Caki2 (cell line): ENCODE data around the gene MZT2A. TPM values are rescaled to one million over a fixed set of nuclear protein-coding genes. Genes with fewer than 3 reads are reported as not detected.
"Not testable (repeated sequence)": the region's sequence is repeated elsewhere in the genome, so short reads cannot be mapped to it uniquely, and the experiment has no call there.

Source experiments
- DNase-seq: peaks from one replicate; pipeline ENCODE4 v3.0.0-alpha.2; 2015; ENCODE audit warnings: low read depth
- in situ Hi-C: cut with HindIII; loops from 2 replicates; pipeline ENCODE4 v1.10.0; 2016; ENCODE audit warnings: low sequenced_read_pairs, low pct_unique_long_range_greater_than_20kb, mixed read lengths
- total RNA-seq: library from RNA; depleted of rRNA; stranded (reverse); fragments of >200 nt; shearing (Covaris generic); gene quantifications from 2 replicates; pipeline ENCODE4 v1.2.3, GENCODE V29; 2014; ENCODE audit warnings: low replicate concordance; rRNA removed

Gene MZT2A, protein sequence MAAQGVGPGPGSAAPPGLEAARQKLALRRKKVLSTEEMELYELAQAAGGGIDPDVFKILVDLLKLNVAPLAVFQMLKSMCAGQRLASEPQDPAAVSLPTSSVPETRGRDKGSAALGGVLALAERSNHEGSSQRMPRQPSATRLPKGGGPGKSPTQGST
- total RNA-seq, result 217 and 282 TPM in 2 replicates

DNA sequence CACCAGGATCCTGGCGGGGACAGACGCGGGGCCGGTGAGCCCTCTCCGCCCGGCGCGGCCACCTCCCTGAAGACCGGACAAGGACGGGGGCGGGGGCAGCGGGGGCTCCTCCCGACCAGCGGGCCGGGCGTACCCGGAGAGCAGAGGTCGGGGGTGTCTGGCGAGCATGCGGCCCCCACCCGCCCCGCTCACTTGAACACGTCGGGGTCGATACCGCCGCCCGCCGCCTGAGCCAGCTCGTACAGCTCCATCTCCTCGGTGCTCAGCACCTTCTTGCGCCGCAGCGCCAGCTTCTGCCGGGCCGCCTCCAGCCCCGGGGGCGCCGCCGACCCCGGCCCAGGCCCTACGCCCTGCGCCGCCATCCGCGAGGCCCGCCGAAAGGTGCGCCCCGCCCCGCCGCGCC is at the start of gene MZT2A:
MZT2A (minus strand) TSS at position 383 of the 403 bp plus-strand sequence; CDS start at position 362, 21 bp downstream.
- in situ Hi-C loops, DNase-seq: not testable (repeated sequence)

DNA sequence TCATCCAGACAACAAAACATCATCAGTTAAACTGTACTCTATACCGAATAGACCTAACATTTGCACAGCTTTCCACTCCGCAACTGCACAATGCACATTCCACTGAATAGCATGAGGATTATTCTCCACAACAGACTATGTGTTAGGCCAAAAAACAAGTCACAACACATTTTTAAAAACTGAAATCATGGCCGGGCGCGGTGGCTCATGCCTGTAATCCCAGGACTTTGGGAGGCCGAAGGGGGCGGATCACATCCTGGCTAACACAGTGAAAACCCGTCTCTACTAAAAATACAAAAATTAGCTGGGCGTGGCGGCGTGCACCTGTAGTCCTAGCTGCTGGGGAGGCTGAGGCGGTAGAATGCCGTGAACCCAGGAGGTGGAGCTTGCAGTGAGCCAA is 46.7 kb upstream of the MZT2A start:
- DNase-seq, in situ Hi-C loops: not testable (repeated sequence)

DNA sequence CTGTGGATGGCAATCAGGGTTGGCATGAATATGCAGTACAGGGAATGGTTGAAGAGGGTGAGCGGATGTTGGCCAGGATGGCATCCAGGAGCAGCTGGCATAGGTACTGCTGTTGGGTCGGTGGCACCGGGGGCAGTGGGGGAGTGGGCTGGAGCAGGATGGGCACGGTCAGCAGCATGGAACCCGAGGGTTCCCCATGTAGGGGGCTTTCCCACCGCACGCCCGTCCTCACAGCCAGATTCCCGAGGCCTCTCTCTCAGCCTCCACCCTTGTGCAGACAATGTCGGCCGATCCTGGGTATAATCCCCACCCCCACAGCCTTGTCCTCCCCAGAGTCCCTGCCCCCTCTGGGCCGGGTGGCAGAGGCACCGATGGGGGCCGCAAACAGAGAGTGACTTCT is 44.6 kb upstream of the MZT2A start:
- in situ Hi-C loops, DNase-seq: not testable (repeated sequence)

DNA sequence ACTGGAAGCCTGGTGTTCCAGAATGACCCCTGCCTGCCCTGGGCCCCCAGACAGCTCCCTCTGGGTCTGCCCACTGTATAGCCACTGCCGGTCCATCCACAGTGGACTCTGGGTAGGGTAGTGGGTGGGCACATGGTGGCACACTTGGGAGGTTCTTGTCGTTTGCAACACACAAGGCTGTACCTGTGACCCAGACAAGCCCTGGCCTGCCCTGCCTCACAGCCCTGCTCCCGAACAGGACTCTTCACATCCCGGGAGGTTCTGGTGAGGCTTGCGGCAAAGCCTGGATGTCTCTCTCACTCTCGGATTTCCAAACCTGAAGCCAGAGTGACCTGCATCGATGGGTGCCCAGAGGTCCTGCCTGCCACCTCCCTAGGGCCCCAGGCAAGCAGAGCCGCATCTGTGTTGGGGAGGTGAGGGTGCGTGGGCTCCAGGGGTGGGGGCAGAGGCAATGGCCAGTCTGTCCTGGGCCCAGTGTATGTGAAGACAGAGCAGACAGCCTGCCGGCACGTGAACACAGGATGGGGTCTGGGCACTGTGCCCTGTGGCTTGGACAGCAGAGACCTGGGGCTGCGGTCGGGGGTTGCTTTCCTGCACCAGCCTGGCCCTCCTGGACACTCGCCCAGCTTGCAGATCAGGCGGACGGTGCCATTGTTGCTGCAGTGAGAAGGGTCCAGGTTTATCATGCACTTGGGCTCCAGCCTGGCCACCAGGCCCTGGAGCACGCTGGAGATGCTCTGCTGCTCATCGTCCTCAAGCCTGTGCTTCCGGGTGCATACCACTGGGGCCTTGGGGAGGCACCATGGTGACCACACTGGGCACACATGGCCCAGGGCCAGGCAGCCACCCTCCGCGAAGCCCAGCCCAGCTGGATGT is 44.0 kb upstream of the MZT2A start:
- DNase-seq, in situ Hi-C loops: not testable (repeated sequence)

DNA sequence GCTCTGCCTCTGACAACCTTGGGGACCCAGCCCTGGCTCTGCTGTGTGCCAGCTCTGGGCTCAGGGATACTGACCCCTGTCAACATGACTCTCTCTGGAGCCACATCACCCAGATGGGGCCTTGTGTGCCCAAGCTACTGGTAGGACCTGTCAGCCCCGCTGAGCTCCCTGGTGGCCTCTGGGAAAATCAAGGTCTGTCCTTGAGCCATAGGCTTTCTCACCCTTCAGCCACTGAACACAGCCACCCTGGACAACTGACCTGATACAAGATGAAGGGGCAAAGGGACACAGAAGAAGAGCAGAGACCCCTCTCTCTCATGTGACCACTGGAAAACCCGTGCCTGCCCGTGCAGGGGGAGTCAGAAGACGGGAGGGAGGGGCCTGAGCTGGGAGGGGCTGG is 43.3 kb upstream of the MZT2A start:
- in situ Hi-C loops, result no loop called here
- DNase-seq, result no peak

DNA sequence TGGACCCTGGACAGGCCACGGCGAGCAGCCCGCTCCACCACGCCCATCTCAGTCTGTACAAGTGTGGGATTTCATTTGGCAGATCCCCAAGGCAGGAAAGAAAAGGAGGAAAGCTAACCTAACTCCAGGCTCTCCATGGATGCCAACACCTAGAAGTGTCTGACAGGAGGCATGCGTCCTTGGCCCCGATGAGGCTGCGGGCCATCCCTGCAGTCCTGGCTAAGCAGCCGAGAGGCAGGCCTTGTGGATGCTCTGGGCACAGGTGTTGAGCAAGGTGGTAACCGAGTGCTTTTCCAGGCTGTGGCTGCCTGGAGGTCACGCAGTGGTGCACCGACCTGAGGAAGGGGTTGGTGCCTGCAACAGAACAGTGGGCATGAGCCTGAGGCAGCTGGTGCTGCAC is 42.8 kb upstream of the MZT2A start:
- in situ Hi-C loops, DNase-seq: not testable (repeated sequence)

DNA sequence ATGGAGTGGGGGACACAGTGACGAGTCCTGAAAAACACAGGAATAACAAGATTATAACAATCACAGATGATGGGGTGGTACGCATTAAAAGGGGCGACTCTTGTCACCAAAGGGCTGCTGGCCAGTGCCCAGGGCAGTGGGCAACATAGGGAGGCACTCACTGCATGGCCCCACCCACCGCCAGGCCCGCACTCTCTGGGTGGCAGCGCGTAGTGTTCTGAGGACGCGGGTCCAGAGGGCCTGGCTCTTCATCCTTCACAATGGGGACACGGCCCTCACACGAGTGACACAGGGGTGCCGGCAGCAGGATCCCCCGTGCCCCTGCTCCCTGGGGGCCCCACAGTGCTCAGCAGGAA is 42.1 kb upstream of the MZT2A start:
- in situ Hi-C loops, DNase-seq: not testable (repeated sequence)

DNA sequence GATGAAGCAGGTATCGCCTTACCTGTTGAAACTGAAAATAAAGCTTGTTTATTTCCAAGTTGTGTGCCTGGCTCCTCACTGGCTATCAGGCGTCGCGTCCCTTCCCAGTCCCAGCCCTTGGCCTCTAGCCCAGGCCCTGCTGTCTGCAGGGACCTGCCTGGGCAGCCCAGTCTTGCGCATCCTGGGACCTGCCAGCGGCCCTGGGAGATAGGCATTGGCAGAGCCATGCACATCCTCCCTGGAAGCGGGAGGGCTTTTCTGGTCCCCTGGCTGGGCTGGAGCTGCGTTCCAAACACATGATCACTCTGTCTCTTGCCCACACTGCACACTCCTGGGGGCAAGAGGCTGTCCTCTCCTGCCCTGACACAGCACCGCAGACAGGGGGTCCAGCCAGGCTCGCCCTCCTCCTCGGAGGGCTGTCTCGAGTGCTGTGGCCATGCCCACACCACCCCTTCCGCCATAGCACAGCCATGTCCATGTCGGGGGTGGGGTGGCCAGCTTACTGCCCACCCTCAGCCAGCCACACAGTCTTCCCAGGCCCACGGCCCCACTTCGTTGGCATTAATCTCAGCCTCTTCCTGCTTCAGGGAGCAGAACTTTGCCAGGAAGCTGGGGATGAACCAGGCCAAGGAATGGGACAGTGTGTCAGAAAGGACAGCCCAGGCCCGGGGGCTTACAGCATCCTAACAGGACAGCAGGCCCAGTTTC is 41.6 kb upstream of the MZT2A start:
- in situ Hi-C loops, DNase-seq: not testable (repeated sequence)

DNA sequence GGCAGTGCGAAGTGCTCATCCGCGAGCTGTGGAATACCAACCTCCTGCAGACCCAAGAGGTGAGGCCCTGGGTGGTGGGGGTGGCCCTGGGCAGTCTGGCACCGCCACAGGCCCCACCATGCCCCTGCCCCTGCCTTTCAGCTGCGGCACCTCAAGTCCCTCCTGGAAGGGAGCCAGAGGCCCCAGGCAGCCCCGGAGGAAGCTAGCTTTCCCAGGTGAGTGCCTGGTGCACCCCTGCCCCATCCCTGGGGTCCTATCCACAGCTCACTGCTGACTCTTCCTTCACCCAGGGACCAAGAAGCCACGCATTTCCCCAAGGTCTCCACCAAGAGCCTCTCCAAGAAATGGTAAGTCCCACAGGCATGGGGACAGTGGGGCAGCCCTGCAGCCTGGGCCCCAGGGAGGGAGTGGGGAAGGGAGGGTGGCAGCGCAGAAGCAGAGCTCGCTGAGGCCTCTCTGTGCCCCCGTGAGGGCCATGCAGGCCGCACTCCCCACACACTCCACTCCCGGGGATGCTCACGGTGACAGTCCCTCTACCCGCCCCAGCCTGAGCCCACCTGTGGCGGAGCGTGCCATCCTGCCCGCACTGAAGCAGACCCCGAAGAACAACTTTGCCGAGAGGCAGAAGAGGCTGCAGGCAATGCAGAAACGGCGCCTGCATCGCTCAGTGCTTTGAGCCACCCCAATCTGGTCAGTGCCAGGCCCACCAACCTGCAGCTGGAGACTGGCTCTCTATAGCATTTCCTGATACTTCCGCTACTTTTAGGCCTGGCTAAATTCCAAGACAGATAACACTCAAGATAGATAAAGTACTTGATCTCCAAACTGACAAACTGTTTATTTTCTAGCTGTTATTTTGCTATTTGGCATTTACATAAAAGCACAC is 40.8 kb upstream of the MZT2A start:
- in situ Hi-C loops, DNase-seq: not testable (repeated sequence)

DNA sequence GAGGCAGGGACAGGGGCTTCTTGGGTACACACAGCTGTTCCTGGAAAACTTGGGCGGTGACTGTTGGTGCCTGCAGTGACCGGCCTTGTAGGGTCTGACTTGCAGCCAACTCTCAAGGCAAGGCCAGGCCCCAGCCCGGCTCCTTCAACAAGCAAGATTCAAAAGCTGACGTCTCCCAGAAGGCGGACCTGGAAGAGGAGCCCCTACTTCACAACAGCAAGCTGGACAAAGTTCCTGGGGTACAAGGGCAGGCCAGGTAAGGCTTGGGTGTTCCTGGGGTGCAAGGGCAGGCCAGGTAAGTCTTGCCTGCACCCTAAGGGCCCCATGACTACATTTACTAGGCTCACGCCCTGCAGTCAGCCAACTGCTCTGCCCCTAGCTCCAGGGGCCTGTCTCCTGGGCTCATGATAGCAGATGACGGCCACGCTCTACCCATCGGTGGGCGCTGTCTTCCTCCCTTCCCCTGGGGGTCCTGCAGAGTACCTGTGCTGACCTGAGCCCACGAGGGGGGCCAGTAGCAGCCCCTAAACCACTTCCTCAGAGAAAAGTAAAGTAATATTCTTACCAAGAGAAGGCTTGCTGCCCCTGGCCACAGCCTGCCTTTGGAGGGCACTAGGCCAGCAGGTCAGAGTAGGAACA is 39.5 kb upstream of the MZT2A start:
- in situ Hi-C loops, DNase-seq: not testable (repeated sequence)

DNA sequence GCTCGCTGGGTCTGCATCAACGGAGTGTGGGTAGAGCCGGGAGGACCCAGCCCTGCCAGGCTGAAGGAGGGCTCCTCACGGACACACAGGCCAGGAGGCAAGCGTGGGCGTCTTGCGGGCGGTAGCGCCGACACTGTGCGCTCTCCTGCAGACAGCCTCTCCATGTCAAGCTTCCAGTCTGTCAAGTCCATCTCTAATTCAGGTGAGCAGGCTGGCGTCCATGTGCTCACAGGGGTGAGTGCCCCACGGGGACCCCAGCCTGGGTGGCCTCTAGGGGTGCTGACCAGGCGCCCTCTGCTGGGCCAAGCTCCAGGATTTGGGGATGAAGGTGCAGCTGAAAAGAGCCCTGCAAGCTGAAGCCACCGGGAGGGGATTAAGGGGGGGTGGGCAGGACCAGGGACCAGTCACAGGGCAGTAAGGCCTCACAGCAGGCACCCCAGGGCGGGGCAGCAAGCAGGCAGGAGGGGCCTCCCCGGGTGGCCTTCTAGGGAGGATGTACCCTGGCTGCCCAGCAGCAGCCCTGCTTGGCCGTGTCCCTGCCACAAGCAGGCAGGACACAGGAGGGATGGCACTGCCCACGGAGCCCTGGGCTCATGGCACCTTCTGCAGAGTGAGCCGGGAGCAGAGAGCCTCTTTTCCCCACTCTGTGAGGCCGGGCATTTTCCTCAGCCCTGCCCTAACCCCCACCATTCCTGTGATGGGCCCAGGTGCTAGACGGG is 38.6 kb upstream of the MZT2A start:
- DNase-seq, in situ Hi-C loops: not testable (repeated sequence)

DNA sequence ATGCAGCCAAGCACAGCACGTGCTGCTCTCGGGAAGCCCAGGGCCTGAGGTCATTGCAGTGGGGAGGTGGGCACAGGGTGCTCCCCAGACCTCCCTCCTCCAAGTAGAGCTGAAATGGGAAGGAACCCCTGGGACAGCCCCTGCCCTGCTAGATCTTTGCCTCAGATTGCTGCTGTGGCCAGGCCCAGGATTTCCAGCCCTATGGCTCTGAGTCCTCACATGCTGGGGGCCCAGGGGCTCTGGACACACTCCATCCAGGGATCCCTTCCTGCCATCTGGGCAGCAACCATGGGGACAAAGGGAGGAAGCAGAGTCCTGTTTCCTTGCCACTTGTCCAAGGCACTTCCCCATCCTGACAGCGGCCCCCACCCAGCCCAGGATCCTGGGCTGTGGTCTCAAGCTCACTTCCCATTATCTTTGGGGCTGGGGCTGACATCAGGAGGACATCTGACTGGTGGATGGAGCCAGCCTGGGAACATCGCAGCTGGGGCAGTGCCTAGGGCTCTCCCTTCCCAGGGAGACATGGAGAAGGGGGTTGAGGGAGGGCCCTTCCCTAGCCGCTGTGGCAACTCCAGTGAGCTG is 37.8 kb upstream of the MZT2A start:
- DNase-seq, in situ Hi-C loops: not testable (repeated sequence)

DNA sequence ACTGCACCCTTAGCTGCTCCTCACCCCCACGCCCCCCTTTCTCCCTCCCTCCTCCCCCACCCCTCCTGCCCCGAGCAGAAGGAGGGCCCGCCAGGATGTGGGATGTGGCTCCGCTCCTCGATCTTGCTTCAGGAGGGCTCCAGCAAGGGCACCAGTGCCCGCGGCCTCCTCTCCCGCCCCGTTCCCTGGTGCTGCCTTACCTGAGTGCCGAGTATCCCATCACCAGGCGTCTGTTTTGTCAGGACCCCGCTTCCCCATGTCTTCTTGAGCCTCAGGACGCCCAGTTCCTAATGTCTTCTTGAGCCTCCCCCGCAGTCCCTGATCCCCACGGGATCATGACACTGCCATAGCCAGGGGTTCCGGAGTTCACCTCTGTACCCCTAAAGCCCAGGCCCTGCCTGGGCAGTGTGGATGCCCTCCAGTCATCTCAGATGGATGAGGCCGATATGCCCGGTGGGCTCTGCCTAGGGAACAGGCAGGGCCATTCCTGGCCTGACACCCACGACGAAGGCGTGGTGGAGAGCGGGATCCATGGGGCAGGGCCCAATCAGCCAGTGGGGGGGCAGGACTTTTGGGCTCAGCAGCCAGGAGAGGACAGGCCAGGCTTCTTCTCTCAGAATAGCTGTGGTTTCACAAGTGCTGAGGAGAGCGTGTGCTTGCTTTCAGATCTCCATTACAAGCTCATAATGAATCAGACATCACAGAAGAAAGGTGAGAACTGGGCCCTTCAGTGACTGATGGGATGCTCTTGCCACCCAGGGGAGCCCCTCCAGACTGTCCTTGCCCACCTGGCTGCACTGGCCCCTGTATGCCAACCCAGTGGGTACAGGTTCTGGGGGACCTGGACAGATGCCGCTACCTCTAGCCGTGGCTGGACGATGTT is 37.0 kb upstream of the MZT2A start:
- DNase-seq, in situ Hi-C loops: not testable (repeated sequence)

DNA sequence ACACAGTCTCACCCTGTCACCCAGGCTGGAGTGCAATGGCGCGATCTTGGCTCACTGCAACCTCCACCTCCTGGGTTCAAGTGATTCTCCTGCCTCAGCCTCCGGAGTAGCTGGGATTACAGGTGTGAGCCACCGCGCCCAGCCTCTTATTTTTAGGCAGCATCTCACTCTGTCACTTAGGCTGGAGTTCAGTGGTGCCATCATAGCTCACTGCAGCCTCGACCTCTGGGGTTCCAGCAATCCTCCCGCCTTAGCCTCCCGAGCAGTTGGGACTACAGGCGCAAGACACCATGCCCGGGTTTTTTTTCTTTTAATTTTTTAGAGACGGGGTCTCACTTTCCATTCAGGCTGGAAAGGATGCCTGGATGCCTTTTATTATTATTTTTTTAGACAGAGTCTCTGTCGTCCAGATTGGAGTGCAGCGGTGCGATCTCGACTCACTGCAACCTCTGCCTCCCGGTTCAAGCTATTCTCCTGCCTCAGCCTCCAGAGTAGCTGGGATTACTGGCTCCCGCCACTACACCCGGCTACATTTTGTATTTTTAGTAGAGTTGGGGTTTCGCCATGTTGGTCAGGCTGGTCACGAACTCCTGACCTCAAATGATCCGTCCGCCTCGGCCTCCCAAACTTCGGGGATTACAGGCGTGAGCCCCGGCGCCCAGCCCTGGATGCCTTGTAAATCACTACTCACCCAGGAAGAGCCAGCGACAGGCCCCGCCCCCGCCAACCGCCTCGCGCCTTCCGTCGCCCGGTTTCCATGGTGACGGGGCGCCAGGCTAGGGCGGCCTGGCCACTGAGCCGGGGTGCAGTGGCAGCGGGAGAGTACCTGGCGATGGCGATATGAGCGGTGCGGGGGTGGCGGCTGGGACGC is 35.2 kb upstream of the MZT2A start, which contains the start of gene CCDC74A:
CCDC74A (plus strand) TSS at position 758 of the 871 bp plus-strand sequence; CDS start at position 841, 83 bp downstream.
- in situ Hi-C loops, result not testable (repeated sequence)
- DNase-seq, result peak; percentile 68

DNA sequence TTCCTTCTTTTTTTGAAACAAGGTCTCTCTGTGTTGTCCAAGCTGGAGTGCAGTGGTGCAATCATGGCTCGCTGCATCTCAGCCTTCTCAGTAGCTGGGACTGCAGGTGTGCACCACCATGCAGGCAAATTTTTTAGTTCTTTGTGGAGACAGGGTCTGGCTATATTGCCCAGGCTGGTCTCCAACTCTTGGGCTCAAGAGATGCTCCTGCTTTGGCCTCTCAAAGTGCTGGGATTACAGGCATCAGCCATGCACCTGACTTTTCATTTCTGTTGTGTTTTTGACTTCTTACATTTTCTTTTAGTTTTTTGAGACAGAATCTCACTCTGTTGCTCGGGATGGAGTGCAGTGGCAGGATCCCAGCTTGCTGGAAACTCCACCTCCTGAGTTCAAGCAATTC is 33.1 kb upstream of the MZT2A start:
- in situ Hi-C loops, DNase-seq: not testable (repeated sequence)
